Stimulated activated CD8-positive, alpha-beta memory T cell treated with anti-CD3 and anti-CD28 coated beads, Interleukin-4, amount 100 ng/mL, for 4 hours (primary cell): ENCODE measurements around the gene RNF207.
"Not testable (repeated sequence)": the region's sequence is repeated elsewhere in the genome, so short reads cannot be mapped to it uniquely, and the experiment has no call there.

ENCODE experiments used
- DNase-seq, 2 donors: peaks; one replicate each; pipeline ENCODE4 v3.0.0-alpha.2; 2020; ENCODE audit warnings: low read depth in 2 of 2, low spot score in 1 of 2

RNF207 gene

DNA sequence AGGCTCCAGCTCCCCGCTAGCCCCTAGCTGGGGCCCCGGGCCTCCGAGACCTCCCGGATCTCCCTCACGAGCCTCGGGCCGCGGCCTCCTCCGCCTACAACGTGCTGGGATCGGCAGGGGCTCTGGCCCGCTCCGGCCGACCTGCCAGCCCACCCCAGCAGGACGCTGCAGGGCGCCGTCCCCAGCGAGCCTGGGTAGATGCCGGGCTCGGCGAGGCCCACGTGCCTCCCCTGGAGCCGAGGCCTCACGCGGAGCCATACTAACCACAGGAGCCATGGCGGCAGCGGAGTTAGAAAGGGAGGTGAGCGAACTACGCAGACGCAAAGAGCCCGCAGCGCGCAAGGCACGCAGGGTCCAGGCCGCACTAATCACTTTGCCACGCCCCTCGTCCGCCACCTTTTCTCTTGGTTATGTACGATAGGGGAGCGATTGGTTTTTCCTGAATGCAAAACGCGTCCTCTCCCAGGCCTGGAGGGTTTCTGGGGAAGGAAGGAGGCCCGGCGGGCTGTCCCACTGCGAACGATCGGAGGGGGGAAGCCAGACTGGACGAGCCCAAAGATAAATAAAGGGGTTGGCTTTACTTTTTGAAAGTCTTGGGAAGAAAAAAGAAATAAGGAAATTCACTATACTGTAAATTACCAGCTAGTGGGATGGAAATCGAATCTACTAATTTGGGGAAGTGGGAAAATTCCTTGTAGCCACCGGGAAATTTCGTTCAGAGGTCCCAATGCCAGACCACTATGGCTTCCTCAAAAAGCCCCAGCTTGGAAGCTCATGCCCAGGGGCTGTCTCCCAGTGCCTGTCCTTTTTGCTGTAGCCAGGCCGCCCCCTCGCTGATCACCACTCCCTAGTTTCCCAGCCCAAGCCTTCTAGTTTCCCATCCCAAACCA lies 6.4 kb upstream of the RNF207 start, which contains the start of gene RPL22:
Gene RPL22, minus strand, starts transcription at position 298 of the 890 bp plus-strand sequence. Its CDS starts 22 bp downstream, at position 276.
- DNase-seq: peak; percentile 94 to 97

DNA sequence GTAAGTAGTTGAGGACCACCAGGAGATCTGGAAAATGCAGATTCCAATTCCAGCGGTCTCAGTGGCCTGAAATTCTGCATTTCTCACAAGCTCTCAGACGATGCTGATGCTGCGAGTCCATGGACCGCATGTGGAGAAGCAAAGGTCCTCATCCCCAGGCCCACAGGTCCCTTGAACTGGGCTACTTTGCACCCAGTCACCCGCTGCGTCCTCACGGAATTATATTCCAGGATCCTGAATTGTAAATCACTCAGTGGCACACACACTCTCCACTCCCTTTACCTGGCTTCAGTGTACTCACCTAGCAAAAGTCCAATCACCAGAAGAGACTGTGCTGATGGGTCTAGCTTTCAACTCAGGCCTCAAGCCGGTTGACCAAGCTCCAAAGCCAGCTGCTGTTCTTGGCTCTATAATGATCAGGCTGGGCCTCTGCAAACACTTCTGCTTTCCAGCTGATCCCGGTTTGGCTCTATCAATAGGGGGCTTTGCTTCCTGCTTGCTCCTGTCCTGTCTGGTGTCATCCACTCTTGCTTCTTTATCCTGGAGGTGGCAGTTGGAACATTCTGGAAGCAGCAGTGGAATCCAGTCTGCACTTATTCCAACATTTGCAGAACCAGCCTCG lies 5.6 kb upstream of the RNF207 start:
- DNase-seq: no peak

DNA sequence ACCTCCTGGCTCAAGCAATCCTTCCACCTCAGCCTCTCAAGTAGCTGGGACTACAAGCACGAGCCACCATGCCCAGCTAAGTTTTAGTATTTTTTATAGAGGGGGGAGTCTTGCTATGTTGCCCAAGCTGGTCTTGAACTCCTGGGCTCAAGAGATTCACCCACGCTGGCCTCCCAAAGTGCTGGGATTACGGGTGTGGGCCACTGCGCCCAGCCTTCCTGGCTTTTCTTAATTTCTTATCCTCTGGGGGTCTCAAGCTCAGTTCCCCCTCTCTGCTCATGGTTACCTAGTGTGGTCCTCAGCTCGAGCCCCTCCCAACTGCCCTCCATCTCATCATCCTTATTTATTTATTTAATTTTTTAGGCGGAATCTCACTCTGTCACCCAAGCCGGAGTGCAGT lies 3.7 kb upstream of the RNF207 start:
- no peak for DNase-seq

DNA sequence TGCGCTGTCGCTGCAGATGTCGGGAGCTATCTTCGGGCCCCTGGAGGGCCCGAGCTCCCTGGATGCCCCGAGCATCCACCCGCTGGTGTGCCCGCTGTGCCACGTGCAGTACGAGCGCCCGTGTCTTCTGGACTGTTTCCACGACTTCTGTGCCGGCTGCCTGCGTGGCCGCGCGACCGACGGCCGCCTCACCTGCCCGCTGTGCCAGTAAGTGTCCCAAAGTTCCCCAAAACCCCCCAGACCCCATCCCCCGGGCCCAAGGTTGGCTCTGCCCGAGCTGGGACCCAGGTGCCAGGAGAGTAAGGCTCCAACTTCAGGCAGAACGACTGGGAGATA lies 569 bp downstream of the RNF207 start:
- no peak for DNase-seq

DNA sequence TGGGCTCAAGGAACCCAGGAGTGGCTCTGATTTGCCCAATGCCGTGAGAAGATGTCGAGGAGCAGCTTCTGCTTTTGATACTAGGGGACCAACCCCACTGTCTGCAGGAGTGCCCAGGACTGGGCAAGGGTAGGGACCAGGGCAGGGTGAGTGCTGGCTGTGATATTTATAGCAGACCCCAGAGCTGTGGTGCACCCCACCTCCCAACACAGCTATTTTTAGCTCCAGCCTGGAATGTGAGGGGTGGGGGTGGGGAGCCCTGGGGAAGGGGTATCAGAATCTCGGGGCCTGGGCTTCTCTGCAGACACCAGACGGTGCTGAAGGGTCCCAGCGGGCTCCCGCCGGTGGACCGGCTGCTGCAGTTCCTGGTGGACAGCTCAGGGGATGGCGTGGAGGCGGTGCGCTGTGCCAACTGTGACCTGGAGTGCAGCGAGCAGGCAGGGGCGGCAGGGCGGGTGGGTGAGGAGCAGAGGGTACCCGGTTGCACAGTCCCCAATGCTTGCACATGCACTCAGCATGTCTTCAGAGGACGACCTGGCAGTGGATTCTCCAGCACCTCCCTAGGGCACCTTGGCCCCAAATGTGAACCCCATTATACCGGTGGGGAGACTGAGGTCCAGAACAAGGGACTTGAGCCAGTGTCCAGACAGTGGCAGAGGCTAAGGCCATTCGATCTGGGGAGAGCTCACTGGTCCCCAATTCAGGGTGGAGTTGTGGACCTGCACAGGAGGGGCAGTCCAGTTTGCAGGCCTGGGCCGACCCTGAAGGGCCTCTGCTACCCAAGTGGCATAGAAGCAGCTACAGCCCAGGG lies 1.4 kb downstream of the RNF207 start:
- no peak for DNase-seq

DNA sequence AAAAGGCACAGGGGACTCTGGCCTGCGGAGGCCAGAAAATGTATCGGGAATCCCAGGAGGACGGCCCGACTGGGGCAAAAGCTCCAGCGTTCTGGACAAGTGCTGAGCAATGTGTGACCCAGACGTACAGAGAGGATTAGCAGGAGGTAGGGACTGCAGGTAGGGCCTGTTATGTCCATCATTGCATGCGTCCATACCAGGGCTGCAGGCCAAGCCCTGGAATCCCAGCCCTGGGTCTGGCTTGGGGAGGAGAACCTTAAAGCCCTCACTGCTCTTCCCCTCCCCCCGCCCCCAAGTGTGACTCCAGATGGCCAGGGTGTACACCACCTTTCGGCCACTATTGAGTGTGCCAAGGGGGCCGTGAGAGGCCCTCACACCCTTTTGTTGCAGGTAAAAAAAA lies 2.0 kb downstream of the RNF207 start:
- DNase-seq: no peak

DNA sequence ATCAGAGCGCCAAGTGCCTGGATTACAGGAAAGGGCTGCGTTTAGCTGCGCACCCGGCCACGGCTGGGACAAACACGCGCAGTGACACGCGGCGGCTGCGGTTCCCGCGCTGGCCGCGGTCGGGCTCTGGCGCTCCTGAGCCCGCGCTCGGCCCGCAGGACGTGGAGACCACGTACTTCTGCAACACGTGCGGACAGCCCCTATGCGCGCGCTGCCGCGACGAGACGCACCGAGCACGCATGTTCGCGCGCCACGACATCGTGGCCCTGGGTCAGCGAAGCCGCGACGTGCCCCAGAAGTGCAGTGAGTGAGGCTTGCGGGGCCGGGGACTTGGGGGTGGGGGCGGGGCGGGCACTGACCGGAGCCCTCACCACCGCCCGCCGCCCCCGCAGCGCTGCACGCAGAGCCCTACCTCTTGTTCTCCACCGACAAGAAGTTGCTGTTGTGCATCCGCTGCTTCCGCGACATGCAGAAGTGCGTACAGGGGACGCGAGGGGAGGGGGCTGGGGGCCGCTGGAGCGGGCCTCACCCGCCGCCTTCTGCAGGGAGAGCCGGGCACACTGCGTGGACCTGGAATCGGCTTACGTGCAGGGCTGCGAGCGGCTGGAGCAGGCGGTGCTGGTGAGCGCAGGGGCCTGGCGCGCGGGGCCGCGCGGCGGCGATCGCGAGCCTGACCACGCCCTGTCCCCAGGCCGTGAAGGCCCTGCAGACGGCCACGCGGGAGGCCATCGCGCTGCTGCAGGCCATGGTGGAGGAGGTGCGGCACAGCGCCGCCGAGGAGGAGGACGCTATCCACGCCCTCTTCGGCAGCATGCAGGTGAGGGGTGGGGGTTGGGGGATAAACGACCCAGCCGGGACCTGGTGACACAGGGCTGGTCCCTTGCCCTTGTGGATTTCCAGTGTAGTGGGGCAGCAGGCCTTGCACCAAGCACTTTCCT lies 3.1 kb downstream of the RNF207 start:
- DNase-seq: no peak

DNA sequence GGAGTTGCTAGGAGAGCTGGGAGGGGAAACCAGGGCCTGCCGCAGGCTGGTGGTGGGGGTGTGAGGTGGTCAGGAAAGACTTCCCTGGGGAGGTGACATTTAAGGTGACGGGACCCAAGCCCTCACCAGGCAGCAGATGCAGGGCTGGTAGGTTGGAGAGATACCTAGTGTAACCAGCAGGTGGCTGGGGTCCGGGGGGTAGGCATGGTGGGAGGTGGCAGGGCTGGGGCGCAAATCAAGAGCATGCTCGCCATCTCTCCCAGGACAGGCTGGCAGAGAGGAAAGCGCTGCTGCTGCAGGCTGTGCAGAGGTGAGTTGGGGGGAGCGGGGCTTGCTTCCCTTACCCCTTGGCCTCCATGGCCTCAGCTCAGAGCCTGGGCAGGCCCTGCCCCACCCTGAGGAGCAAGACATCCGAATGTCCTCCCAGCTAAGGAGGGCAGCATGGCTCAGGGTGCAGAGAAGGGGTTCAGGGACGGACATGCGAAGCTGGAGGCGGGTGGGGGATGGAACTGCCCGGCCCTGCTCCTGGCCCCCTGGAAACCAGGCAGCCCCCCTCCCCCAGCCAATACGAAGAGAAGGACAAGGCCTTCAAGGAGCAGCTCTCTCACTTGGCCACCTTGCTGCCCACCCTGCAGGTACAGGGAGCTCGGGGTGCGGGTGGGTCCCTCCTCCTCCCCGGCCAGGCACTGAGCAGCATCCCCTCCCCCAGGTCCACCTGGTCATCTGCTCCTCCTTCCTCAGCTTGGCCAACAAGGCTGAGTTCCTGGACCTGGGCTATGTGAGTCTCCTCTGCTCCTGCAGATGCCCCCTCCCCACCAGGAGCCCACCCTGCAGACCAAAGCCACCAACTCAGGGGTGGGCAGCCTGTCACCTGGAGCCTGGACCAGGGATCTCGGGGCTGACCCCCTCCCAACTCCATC lies 4.0 kb downstream of the RNF207 start:
- no peak for DNase-seq

DNA sequence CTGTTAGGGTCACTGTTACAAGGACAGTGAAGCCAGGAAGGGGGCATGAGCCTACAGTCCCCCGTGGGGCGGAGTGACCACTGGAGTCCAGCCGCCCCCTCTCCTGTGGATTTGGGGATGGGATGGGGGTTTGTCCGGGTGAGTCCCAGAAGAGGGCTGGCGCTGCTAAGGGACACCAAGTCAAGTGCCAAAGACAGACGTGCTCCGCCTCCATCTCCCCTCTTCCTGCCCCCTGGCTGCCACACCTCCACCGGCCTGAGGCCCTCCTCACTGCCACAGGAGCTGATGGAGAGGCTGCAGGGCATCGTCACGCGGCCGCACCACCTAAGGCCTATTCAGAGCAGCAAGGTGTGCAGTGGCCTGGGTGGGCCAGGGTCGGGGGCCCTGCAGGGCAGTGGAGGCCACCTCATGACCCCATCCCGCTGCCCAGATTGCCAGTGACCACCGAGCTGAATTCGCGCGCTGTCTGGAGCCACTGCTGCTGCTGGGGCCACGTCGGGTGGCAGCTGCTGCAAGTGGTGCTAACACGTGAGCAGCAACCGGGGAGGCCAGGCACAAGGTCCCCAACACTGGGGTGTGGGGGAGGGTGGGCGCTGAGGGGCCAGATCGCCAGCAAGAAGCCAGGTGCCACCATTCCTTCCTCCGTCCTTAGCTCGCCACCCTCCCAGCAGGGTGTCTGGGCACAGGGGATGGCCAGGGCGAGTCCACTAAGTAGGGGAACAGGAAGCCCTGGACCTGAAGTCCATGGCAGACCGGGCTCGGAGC lies 4.9 kb downstream of the RNF207 start:
- no peak for DNase-seq

DNA sequence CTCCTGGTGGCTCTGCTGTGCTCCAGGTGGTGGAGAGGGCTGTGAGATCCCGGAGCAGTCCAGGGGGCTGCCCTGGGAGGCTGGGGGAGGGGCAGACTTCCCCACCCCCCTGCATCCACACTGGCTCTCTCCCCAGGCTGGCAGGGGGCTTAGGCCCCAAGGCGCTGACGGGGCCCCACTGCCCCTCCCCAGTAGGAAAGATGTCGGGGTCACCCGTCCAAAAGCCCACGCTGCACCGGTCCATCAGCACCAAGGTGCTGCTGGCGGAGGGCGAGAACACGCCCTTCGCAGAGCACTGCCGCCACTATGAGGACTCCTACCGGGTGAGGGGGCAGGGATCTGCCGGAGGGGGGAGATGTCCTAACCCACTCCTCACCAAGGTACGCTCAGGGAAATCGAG lies 5.8 kb downstream of the RNF207 start:
- DNase-seq: no peak

DNA sequence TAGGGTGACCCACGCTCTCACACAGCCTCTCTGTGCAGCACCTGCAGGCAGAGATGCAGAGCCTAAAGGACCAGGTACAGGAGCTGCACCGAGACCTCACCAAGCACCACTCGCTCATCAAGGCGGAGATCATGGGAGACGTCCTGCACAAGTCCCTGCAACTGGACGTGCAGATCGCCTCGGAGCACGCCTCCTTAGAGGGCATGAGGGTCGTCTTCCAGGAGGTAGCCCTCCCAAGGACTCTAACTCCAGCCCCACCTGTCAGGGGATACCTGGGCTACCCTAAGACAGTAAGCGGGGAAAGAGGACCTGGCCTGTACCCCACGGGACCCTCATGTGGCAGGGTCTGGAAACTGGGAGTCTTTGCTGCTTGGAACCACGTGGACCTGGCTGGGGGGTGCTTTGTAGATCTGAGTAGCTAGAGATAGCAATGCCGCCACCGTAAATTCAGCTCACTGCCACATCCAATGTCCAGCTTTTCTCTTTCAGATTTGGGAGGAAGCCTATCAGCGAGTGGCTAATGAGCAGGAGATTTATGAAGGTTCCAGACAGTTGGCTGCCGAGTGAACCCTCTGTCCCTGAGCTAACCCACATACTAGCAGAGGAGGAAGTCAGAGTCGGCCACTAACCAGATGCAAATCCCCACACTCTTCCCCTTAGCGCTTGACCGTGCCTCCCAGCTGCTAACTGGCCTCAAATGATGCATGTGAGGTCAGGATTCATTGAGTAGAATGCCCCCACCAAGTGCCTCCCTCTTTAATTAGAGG lies 6.5 kb downstream of the RNF207 start:
- no peak for DNase-seq

DNA sequence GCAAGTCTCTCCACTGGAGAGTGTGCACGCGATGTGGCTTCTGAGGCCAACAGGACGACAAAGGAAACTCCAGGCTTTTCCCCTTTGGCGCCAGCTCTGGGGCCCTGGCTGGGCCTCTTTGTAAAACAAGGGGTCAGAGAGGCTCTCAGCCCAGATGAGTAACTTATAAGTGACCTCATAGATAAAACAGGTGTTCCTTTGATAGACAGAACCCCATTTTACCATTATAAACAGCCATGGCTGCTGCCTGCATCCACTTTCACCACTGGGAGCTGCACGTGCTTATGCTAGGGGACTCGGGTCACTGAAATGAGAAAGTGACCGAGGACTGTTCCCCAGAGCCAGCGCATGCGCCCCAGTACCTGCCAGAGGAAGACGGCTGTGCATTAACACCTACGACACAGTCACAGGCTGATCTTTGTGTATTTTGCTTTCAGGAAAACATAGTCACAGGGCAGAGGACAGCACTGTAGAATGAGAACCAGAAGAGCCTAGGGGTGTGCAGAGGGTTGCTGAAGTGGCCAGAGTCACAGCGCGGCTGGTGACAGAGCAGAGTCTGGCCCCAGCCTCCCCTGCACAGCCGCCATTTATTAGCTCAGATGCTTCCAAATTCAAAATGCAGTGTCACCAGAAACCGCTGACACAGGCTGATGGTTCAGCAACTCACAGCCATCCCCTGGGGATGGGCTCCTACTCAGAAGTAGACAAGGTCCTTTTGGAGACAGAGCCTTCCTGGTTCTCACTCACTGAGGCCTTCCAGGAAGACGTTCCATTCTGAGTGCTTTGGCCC lies 12.7 kb downstream of the RNF207 start:
- no peak for DNase-seq

DNA sequence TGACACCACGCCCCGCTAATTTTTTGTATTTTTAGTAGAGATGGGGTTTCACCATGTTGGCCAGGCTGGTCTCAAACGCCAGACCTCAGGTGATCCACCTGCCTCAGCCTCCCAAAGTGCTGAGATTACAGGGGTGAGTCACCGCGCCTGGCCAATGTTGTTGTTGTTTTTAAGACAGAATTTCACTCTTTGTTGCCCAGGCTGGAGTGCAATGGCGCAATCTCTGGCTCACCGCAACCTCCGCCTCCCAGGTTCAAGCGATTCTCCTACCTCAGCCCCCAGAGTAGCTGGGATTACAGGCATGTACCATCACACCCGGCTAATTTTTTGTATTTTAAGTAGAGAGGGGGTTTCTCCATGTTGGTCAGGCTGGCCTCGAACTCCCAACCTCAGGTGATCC lies 13.7 kb downstream of the RNF207 start:
- not testable (repeated sequence) for DNase-seq

DNA sequence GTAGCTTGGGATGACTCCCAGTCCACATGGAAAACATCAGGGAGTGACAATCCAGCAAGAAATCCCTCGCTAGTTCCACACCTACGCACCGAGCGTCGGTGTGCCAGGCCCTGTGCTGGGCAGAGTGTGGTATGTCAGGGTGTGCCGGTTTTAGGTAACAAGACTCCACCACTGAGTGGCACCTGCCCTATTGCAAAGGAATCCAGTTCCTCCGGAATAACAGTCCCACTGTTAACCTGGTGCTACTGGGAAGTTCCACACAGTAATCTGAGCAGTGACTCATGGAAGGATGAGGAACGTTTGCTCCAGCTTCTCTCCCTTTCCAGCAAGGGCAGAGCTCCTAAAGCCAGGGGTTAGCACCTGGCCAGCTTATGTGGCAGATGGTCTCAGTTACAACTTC lies 14.3 kb downstream of the RNF207 start:
- no peak for DNase-seq

DNA sequence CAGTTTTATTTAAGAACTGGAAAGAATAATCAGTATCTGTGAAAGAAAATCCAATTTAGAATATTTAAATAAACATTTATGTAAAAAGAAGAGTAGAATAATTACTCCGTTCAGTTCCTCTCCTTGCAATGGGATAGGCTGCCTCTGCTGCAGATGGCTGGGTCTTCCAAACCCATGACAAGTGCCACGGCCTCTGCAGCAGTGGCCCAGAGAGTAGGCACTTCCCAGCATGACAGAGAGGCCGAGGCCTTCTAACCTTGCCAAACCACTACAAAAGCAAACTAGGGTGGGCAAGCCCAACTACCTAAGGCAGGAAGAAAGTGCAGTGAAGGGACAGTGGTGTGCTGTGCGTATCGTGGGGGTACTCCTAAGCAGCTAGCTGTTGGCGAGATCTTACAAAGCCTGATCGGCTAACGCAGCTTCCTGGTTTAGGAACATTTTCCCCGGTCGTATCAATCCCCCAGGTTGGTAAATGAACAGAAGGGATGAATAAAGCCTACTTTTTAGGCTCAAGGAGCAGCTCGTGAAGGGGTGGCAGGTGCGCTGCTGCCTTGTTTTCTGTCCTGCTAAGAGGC lies 15.4 kb downstream of the RNF207 start:
- no peak for DNase-seq

DNA sequence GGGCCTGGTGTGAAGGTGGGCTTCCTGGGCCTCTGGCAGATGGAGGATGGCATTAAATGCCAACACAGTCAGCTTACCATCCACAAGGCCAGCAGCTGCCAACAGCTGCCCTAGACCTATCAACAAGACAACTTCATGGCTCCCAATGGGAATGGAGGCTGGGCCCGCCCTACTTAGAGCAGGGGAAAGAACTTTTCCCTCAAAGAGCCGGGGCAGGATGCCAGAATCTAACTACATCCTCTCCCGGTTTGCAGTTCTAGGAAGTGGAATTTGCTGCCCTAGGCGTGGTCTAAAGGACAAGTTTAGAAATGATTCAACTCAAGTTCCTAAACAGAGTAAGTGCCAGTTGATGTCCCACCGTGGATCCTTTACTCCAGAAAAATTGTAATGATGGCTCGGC lies 16.7 kb downstream of the RNF207 start:
- DNase-seq: no peak

DNA sequence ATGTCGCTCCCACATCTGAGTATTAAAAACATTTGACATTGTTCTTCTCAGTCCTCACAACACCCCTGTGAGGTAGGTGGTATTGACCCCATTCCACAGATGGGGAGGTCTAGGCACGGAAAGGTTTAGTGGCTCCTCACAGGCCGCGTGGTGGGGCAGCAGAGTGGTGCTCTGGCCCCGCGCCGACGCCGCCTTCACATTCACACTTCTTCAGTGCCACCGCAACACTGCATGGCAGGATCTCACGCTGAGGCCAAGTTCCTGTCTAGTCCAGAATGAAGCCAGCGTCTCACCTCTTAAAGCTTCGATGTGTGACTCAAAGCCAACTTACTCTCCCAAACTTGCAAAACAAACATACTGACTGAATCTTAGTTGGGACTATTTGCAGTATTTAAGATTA lies 17.7 kb downstream of the RNF207 start:
- no peak for DNase-seq
